GM19239 (cell line): ENCODE results near the gene CTSW.
"Not testable (repeated sequence)": the region's sequence is repeated elsewhere in the genome, so short reads cannot be mapped to it uniquely, and the experiment has no call there.

Experiments
- DNase-seq: peaks from one replicate; pipeline ENCODE4 v3.0.0; 2011; ENCODE audit warnings: low spot score; ENCODE audit not compliant: insufficient read length
- FAIRE-seq: peaks from 2 replicates; lab custom pipeline; 2011; peaks lifted over from hg19 to GRCh38; lab: Jason Lieb, UNC

Gene CTSW

GRCh38 chr11:65883786-65884715 lies 4.4 kb downstream of the CTSW start:
- DNase-seq (no peak), FAIRE-seq (no peak)

GRCh38 chr11:65884716-65885092 lies 5.1 kb downstream of the CTSW start:
- FAIRE-seq = peak; percentile 85
- DNase-seq = peak; percentile 81

DNA sequence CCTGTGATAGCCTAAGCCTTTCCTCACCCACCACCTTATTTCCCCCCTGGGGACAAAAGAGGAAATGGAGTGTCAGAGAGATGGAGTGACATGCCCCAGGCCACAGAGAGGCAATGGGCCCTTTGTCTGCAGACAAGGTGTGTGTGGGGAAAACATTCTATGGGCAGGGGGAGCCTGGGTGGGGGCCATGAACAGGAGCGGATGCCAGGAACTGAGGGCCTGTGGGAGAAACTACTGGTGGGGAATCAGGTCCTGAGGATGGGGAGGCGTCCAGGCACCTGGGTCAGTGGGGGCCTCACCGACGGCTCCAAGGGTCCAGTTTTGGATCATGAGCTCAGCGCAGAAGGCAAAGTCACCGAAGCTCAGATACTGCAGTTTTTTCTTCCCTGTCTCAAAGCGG lies 5.6 kb downstream of the CTSW start:
- FAIRE-seq (no peak), DNase-seq (no peak)

- no peak for FAIRE-seq
- DNase-seq = no peak
Measured at GRCh38 chr11:65885808-65886536, 6.3 kb downstream of the CTSW start.

- no peak for FAIRE-seq
- DNase-seq = no peak
Measured at GRCh38 chr11:65886826-65887722, 7.4 kb downstream of the CTSW start.

- no peak for FAIRE-seq
Measured at GRCh38 chr11:65887723-65888162, 8.1 kb downstream of the CTSW start.

DNA sequence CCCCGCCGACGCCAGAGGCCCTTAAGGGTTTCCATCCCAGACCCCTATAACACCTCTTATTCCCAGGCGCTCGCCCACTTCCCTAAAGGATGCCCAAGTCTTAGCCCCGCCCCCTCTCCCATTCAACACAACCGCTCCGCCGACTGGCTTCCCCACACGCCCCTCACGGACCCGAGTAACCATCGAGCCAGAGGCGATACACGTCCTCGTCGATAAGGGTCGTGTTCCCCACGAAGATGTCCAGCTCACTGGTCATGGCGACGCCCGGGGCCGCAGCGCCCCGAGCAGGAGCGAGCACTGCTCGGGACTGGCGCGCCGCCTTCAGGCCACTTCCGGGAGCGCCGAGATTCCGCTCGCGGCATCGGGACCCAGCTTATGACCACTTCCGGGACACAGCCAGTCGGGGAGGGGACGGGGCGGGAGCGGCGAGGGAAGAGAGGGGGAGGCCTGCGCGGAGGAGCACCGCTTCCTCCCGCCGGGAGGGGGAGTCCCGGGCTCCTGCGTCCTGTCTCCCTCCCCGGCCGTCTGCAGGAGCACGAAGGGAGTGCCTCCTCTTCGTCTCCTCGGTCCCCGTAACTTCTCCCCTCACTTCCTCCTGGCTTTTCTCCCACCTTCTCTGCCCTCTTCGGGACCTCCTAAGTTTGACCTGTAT lies 8.7 kb downstream of the CTSW start, which contains the start of gene FIBP:
Gene FIBP, minus strand, starts transcription at position 309 of the 652 bp plus-strand sequence. Its CDS starts 53 bp downstream, at position 256.
- peak; percentile 85 for FAIRE-seq
- peak; percentile 95 for DNase-seq

More at GRCh38 chr11:65887723-65888162, 8.1 kb downstream of the CTSW start:
- DNase-seq = no peak

- FAIRE-seq = peak; percentile 86
- DNase-seq = peak; percentile 78
Measured at GRCh38 chr11:65890324-65891218, 10.9 kb downstream of the CTSW start, which contains the start of gene CCDC85B. Gene CCDC85B (plus strand): TSS chr11:65890673. CDS start chr11:65890784, 111 bp downstream.

DNA sequence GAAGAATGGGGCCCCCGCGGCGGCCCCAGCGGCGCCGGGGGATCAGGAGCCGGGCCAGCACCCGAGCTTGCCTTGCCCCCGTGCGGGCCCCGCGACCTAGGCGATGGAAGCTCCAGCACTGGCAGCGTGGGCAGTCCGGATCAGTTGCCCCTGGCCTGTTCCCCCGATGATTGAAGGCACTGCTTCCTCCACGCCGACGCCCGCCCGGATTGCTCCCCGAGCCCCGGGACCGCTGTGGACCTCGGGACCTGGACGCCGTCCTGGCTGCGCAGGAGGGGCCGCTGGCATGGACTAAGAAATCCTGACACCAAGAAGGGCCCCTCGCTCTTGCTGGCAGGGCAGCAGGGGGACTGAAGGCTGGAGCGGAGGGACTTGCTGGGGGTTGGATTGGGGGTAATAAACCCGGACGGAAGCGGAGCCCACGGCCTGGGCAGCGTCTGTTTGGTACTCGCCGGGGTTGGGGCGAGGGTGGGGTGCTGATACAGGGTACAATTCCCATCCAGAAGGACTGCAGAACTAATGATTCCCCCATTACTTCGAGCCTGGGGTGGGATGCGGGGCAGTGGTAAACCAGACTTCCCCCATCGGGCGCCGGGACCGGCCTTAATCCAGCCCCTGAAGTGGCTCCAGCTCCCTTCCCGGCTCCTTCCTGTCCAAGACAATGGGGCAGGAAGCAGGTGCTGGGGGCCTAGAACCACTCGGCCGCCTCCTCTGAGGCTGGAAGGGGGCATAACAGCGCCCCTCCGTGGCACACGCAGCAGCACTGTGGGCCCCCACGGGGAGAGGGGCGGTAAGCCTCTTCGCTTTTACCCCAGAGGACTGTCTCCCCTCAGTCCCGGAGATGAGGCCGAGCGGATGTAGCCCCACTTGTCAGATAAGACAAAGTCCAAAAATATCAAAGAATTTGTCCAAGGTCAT lies 11.8 kb downstream of the CTSW start:
- FAIRE-seq (no peak), DNase-seq (no peak)

DNA sequence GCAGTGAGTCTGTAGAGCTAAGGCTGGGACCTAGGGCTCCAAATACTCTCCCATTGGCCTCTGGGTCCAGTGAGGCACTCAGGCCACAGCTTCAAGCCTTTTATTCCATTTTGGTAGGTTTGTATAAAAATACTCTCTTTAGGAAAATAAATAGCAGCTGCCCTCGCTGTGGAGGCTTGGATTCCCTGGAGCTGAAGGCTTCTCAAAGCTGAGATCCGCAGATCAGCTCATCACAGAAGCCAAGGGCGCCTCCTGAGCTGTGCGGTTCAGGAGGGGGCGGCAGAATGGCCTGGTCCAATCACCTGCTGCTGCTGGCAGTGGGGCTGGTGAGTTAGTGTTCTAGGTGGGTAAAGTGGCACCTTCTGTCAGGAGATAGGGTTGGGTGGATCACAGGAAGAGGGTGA lies 12.5 kb downstream of the CTSW start:
- peak; percentile 21 for FAIRE-seq
- DNase-seq = not testable (repeated sequence)

GRCh38 chr11:65892661-65893317 lies 13.2 kb downstream of the CTSW start:
- FAIRE-seq (no peak), DNase-seq (no peak)

DNA sequence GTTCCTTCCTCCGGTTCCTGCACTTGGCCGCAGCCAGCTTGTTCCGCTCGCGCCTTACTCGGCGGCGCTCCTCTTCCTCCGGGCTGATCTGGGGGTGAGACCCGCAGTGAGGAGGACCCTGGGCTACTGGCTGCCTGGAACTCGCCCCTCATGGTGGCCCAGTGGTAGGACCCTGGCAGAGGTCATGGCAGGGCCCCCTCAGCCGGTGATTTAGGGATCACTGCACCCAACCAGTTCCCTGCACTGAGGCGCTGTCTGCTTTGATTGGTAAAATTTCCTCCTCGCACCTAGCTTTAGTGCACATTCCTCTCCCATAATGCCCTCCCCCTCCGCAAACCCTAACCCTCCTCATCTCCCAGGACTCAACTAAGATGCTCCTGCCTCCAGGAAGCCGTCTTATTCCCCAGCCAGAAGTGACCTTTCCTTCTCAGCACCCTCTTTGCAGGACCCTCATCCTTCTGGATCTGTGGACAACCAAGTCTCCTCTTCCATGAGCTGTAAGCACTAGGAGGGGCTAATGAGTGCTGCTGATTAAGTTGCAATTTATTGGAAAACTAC lies 14.5 kb downstream of the CTSW start:
- no peak for FAIRE-seq
- DNase-seq = no peak

DNA sequence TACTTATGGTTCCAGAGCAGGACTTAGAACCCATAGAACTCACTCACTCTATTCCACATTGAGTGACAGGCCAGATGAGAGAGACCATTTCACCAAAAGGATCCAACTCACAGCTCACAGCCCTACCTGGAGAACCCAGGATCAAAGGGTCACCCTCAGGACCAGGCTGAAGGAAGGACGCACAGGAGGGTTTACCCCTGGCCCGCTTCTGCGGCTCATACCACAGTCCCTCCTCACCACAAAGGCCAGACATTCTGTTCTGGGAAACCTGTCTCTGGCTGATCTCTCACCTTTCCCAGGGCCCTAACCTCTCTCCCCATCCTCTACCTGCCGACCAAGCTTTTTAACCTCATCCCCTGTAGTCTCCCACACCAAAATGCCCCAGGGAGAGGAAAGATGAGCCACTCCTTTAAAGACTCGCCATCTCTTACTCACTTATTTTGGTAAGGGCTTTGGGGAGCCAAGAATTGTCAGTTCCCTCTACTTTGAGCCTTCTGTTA lies 15.9 kb downstream of the CTSW start:
- FAIRE-seq (no peak), DNase-seq (no peak)

DNA sequence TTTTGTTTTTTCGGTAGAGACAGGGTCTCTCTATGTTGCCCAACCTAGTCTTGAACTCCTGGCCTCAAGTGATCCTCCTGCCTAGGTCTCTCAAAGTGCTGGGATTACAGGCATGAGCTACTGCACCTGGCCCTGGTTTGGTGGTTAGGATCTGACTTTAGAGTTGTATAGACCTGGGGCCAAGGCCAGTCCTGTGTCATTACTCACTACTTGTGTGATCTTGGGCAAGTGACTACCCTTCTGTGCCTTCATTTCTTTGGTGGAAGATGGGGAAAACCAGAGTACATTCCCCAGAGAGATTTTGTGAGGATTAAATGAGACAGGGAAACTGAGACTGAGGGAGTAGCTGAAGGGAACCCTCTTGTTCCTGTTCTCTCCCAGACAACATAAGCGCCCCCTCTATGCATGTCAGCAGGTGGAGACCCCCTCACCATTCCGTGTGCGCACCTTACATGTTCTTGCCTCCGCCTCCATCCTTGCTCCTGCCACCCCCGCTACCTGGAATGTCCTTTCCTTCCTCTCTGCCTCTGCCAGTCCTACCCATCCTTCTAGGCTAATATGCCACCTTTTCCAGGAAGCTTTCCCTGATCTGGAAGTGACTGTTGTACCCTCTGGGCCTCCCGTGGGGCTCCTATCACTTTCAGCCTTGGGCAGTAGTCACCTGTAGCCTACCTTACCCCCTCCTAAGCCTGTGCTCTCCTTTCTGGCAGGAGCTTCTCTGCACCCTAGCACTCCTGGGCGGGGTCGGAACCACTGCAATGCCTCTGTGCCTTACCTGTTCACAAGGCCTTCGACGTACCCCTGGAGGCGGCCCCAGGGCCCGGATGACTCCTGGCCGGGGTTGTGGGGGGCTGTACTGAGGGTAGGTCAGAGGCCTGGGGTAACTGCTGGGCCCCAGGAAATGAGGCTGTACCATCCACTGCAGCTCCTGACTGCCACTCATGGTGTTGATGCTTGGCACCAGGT lies 16.7 kb downstream of the CTSW start:
- DNase-seq = no peak
- no peak for FAIRE-seq

DNA sequence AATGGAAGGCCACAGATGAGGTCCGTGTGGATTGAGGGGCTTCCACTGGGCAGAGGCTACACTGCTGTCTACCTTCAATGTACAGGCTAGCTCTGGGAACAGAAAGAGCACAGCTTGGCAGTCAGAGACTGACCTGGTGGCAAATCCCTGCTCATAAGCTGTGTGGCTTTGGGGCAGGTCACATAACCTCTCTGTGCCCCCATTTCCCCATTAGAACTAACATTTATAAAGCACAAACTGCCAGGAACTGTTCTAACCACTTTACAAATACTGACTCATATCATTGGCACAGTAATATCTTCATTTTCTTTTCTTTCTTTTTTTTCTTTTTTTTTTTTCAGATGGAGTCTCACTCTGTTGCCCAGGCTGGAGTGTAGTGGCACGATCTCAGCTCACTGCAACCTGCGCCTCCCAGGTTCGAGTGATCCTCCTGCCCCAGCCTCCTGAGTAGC lies 17.4 kb downstream of the CTSW start:
- no peak for DNase-seq
- no peak for FAIRE-seq
